Chondrocyte (in vitro differentiated cells): ENCODE data around the gene MEGF6. TPM values are rescaled to one million over a fixed set of nuclear protein-coding genes. Genes with fewer than 3 reads are reported as not detected.

Experiments used
- DNase-seq: peaks from one replicate; pipeline ENCODE4 v3.0.0; 2021; ENCODE audit warnings: mixed read lengths, low spot score
- H3K27ac Mint-ChIP-seq: one replicate; pipeline ENCODE4 v1.8.0; 2021; ENCODE audit warnings: mild to moderate bottlenecking, moderate library complexity, mixed read lengths; ENCODE audit not compliant: unreplicated experiment
- H3K27me3 Mint-ChIP-seq: 2 replicates; pipeline ENCODE4 v1.8.0; 2021; ENCODE audit warnings: low read depth, mixed read lengths
- H3K36me3 Mint-ChIP-seq: 2 replicates; pipeline ENCODE4 v1.8.0; 2021; ENCODE audit warnings: low read depth, mixed read lengths
- H3K4me1 Mint-ChIP-seq: 2 replicates; pipeline ENCODE4 v1.8.0; 2021; ENCODE audit warnings: low read depth, mild to moderate bottlenecking, mixed read lengths
- H3K4me3 Mint-ChIP-seq: one replicate; pipeline ENCODE4 v1.8.0; 2021; ENCODE audit warnings: mild to moderate bottlenecking, moderate library complexity, mixed read lengths; ENCODE audit not compliant: unreplicated experiment
- H3K9me3 Mint-ChIP-seq: 2 replicates; pipeline ENCODE4 v1.8.0; 2021; ENCODE audit warnings: low read depth, mixed read lengths
- CTCF ChIP-seq: fragments of 200-600 bp; sonication (generic); IDR thresholded peaks from 2 replicates; pipeline ENCODE4 v1.5.0; 2021; ENCODE audit warnings: antibody characterized with exemption, mild to moderate bottlenecking, moderate library complexity
- total RNA-seq: library from RNA; stranded (reverse); gene quantifications from 3 replicates; pipeline ENCODE4 v1.2.1, GENCODE V29; 2021

The MEGF6 gene
- total RNA-seq, 1 donor from 2014 or later: 328 TPM

GRCh38 chr1:3502641-3503524 is 108.4 kb downstream of the MEGF6 start:
- Mint-ChIP-seq H3K9me3 (no peaks in the 10 kb centered on the region), H3K4me1 (peaks cover 19% of the 10 kb centered on the region), H3K36me3 (peaks cover 9% of the 10 kb centered on the region), H3K27me3 (no peaks in the 10 kb centered on the region), H3K4me3 (no peak overlapping the region), H3K27ac (no peak overlapping the region)
- no peak for TF ChIP-seq CTCF
- DNase-seq: no peak

GRCh38 chr1:3501856-3502640 is 109.3 kb downstream of the MEGF6 start:
- Mint-ChIP-seq H3K4me3 (no peak overlapping the region), H3K4me1 (peaks cover 19% of the 10 kb centered on the region), H3K9me3 (no peaks in the 10 kb centered on the region), H3K27me3 (no peaks in the 10 kb centered on the region), H3K36me3 (peaks cover 9% of the 10 kb centered on the region), H3K27ac (no peak overlapping the region)
- peak; percentile 100 for DNase-seq
- TF ChIP-seq CTCF: no peak

GRCh38 chr1:3501437-3501836 is 109.9 kb downstream of the MEGF6 start:
- H3K27me3 Mint-ChIP-seq: no peaks in the 10 kb centered on the region
- H3K4me3 Mint-ChIP-seq: no peak overlapping the region
- no peak for DNase-seq
- H3K4me1 Mint-ChIP-seq: peaks cover 16% of the 10 kb centered on the region
- peaks cover 3% of the 10 kb centered on the region for H3K36me3 Mint-ChIP-seq
- no peak for TF ChIP-seq CTCF
- no peak overlapping the region for H3K27ac Mint-ChIP-seq
- no peaks in the 10 kb centered on the region for H3K9me3 Mint-ChIP-seq

GRCh38 chr1:3500265-3500835 is 111.0 kb downstream of the MEGF6 start:
- Mint-ChIP-seq H3K4me3 (no peak overlapping the region), H3K4me1 (peaks cover 18% of the 10 kb centered on the region), H3K36me3 (peaks cover 2% of the 10 kb centered on the region), H3K9me3 (no peaks in the 10 kb centered on the region), H3K27ac (peak overlapping the region; percentile 41), H3K27me3 (no peaks in the 10 kb centered on the region)
- no peak for TF ChIP-seq CTCF
- no peak for DNase-seq

GRCh38 chr1:3499611-3500010 is 111.7 kb downstream of the MEGF6 start:
- no peak for DNase-seq
- Mint-ChIP-seq H3K4me1 (peaks cover 16% of the 10 kb centered on the region), H3K27me3 (no peaks in the 10 kb centered on the region), H3K27ac (no peak overlapping the region), H3K4me3 (no peak overlapping the region), H3K9me3 (no peaks in the 10 kb centered on the region), H3K36me3 (peaks cover 2% of the 10 kb centered on the region)
- TF ChIP-seq CTCF: no peak
